Measurements from ENCODE around the gene CCDC137.
A peak's percentile ranks its signal among the peaks of the same experiment; 100 is the strongest.

CCDC137 gene

DNA sequence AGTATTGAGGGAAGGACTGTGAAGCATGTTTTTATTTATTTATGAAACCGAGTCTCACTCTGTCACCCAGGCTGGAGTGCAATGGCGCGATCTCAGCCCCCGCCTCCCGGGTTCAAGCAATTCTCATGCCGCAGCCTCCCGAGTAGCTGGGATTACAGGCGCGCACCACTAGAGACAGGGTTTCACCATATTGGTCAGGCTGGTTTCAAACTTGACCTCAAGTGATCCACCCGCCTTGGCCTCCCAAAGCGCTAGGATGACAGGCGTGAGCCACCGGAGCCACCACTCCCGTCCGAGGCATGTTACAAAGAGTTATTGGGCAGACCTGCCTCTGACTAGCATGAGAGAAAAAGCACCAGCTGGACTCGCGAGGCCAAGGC is 39.7 kb downstream of the CCDC137 start:
- TF ChIP-seq CTCF (conservative IDR thresholded peaks at IDR 0.05; ENCODE audit: low read depth, low read length), result no peak
- no peak overlapping the region for H3K4me3 ChIP-seq (ENCODE audit: low read depth, low read length)
- DNase-seq (ENCODE audit: low read depth), result no peak

- no peak for DNase-seq (ENCODE audit: low read depth)
- no peak for TF ChIP-seq CTCF (conservative IDR thresholded peaks at IDR 0.05; ENCODE audit: low read depth, low read length)
- H3K4me3 ChIP-seq (ENCODE audit: low read depth, low read length), result no peak overlapping the region
These were observed 40.5 kb downstream of the CCDC137 start for GRCh38 chr17:81706757-81707624.

DNA sequence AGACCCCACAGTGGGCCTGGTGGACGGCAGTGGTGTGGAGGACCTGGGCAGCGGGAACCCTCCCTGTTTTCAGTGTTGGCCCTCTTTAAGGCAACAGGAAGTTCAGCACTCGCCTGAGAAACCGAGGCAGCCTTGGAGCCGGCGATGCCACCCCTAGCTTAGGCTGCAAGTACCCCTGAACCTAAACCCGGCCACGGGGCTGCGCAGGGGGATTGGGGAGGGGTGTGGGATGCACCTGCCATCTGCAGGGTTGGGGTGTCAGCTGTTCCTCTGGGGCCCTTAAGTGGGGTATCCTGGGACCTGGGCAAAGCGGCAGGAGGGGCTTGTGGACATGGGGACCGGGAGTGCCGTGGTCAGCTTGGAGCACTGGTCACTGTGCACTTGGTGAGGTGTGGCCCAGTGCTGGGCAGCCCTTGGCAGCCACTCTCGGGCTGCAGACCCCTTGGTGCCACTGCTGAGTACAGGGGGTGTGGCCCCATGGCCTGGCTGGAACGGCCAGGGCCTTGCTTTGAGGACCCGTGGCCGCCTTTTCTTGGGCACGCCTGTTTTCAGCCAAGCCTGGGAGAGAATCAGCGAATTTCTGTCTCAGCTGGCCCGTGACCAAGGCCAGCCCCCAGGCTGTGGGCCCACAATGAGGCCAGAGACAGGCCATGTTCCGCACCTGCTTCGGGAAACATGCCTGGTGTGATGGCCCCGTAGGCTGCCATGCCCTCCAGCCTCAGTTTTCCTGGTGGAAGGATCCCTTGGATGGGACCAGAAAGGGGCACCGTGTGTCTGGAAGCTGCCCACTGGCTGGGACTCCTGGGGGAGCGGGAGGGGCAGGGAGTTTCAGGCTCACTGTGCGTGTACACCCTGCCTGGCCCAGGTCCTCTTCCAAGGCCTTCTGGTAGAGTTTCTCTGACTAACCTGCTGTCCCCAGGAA is 41.4 kb downstream of the CCDC137 start:
- TF ChIP-seq CTCF (conservative IDR thresholded peaks at IDR 0.05; ENCODE audit: low read depth, low read length), result no peak
- no peak overlapping the region for H3K4me3 ChIP-seq (ENCODE audit: low read depth, low read length)
- no peak for DNase-seq (ENCODE audit: low read depth)

DNA sequence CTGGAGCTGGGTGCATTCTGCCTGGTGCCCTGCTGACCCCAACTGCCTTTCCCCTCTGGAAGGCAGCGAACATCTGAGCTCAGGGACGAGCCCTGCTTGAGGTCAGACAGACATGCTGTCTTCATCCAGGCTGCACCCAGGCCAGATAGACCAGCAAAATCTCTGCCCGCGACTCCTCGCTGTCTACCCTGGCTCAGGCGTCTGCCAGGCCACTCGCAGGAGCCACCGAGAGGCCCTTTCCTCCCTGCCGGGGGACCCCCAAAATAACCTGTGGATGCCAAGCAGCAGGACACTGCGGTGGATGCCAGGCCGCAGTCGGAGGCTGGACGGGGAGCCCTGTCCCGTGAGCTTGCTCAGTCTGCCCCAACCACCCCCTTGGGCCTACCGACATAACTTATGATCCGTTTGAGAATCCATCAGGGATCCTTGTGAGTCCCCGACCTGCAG is 42.2 kb downstream of the CCDC137 start:
- DNase-seq (ENCODE audit: low read depth), result no peak
- no peak for TF ChIP-seq CTCF (conservative IDR thresholded peaks at IDR 0.05; ENCODE audit: low read depth, low read length)
- H3K4me3 ChIP-seq (ENCODE audit: low read depth, low read length), result no peak overlapping the region

GRCh38 chr17:81710514-81711308 is 44.2 kb downstream of the CCDC137 start:
- H3K4me3 ChIP-seq (ENCODE audit: low read depth, low read length), result peak overlapping the region; percentile 8
- DNase-seq (ENCODE audit: low read depth), result peak; percentile 59
- TF ChIP-seq CTCF (conservative IDR thresholded peaks at IDR 0.05; ENCODE audit: low read depth, low read length), result peak; percentile 11

- peak; percentile 72 for DNase-seq (ENCODE audit: low read depth)
- TF ChIP-seq CTCF (conservative IDR thresholded peaks at IDR 0.05; ENCODE audit: low read depth, low read length), result no peak
- H3K4me3 ChIP-seq (ENCODE audit: low read depth, low read length), result peak within 1 kb of the TSS; percentile 66
These were observed 45.4 kb downstream of the CCDC137 start, which contains the start of gene SLC25A10 for GRCh38 chr17:81711814-81712467. TSS of gene SLC25A10 (plus strand) at chr17:81712284. CDS start at chr17:81712427, 143 bp downstream.

Measured in choroid plexus epithelial cell (primary cell).